ENCODE results near the gene DPYD.

The DPYD gene

GRCh38 chr1:97562081-97562480 lies 358.8 kb downstream of the DPYD start:
- no peak for DNase-seq (ENCODE audit: low read depth)
- H3K4me3 ChIP-seq (ENCODE audit: control insufficient read depth, low read depth, low read length), result no peak overlapping the region
- TF ChIP-seq, protein P1, sequence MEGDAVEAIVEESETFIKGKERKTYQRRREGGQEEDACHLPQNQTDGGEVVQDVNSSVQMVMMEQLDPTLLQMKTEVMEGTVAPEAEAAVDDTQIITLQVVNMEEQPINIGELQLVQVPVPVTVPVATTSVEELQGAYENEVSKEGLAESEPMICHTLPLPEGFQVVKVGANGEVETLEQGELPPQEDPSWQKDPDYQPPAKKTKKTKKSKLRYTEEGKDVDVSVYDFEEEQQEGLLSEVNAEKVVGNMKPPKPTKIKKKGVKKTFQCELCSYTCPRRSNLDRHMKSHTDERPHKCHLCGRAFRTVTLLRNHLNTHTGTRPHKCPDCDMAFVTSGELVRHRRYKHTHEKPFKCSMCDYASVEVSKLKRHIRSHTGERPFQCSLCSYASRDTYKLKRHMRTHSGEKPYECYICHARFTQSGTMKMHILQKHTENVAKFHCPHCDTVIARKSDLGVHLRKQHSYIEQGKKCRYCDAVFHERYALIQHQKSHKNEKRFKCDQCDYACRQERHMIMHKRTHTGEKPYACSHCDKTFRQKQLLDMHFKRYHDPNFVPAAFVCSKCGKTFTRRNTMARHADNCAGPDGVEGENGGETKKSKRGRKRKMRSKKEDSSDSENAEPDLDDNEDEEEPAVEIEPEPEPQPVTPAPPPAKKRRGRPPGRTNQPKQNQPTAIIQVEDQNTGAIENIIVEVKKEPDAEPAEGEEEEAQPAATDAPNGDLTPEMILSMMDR (conservative IDR thresholded peaks at IDR 0.05; ENCODE audit: control insufficient read depth, insufficient read depth, low read depth, low read length), result no peak

- H3K4me3 ChIP-seq (ENCODE audit: control insufficient read depth, low read depth, low read length), result no peak overlapping the region
- no peak for DNase-seq (ENCODE audit: low read depth)
- TF ChIP-seq, protein P1 (conservative IDR thresholded peaks at IDR 0.05; ENCODE audit: control insufficient read depth, insufficient read depth, low read depth, low read length), result no peak
Observed at GRCh38 chr1:97560714-97561113, 360.1 kb downstream of the DPYD start.

DNA sequence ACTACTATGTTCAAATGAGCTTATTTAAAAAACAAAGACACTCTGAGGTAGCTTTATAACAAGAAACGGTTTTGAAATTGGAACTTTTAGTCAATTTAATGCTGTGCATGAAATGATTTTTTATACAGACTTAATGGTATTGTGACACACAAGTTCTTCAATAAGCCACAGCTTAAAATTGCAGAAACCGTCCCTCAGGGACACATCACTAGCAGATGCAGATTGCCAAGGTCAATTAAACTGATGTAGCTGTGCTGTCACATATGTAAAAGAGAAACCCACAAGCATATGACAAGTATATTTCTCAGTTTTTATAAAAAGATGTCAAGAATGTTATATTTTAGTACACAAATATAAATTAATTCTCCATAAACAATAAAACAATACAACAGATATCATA lies 366.9 kb downstream of the DPYD start:
- DNase-seq (ENCODE audit: low read depth), result no peak
- TF ChIP-seq, protein P1 (conservative IDR thresholded peaks at IDR 0.05; ENCODE audit: control insufficient read depth, insufficient read depth, low read depth, low read length), result no peak
- no peak overlapping the region for H3K4me3 ChIP-seq (ENCODE audit: control insufficient read depth, low read depth, low read length)

GRCh38 chr1:97551113-97551512 lies 369.7 kb downstream of the DPYD start:
- no peak for DNase-seq (ENCODE audit: low read depth)
- H3K4me3 ChIP-seq (ENCODE audit: control insufficient read depth, low read depth, low read length), result no peak overlapping the region
- TF ChIP-seq, protein P1 (conservative IDR thresholded peaks at IDR 0.05; ENCODE audit: control insufficient read depth, insufficient read depth, low read depth, low read length), result no peak

DNA sequence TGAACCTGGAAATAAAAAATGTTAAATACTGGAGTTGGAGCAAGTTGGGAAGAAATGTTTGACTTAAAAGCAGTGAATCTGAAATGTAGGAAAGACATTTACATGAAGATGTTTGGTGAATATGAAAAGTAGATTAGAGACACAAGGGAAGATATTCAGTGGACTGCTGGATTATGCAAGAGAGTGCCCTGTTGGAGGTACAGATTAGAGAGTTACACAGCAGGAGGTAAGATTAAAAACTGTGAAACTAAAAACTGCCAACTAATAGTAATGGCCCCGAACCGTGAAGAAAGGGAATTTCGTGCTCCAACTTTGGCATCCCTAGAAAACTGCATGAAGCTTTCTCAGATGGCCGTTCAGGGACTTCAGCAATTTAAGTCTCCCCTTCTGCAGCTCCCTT lies 375.4 kb downstream of the DPYD start:
- TF ChIP-seq, protein P1 (conservative IDR thresholded peaks at IDR 0.05; ENCODE audit: control insufficient read depth, insufficient read depth, low read depth, low read length), result no peak
- no peak overlapping the region for H3K4me3 ChIP-seq (ENCODE audit: control insufficient read depth, low read depth, low read length)
- no peak for DNase-seq (ENCODE audit: low read depth)

GRCh38 chr1:97540346-97540888 lies 380.4 kb downstream of the DPYD start:
- TF ChIP-seq, protein P1 (conservative IDR thresholded peaks at IDR 0.05; ENCODE audit: control insufficient read depth, insufficient read depth, low read depth, low read length), result no peak
- no peak for DNase-seq (ENCODE audit: low read depth)
- H3K4me3 ChIP-seq (ENCODE audit: control insufficient read depth, low read depth, low read length), result no peak overlapping the region

DNA sequence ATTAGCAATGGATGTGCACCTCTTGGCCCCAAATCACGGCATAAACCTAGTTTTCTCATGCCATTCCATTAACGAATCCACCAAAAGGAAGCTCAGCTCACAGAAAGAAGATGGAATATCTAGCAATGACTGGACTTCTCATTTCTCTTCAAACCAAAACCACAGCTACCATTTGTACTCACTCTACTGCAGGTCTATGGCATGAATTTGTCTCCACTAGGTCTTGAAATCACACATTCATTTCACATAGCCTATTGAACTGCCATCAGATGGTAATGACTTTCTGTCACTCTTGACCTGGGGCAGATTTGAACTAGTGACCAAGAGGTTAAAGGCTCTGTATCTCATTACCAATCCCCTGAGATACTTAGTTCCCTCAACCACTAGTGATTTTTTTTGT lies 382.7 kb downstream of the DPYD start:
- no peak overlapping the region for H3K4me3 ChIP-seq (ENCODE audit: control insufficient read depth, low read depth, low read length)
- DNase-seq (ENCODE audit: low read depth), result no peak
- TF ChIP-seq, protein P1 (conservative IDR thresholded peaks at IDR 0.05; ENCODE audit: control insufficient read depth, insufficient read depth, low read depth, low read length), result no peak

Data from fibroblast of mammary gland (primary cell).